ENCODE results near the gene NKG7. TPM values are rescaled to one million over a fixed set of nuclear protein-coding genes. Genes with fewer than 3 reads are reported as not detected.

The NKG7 gene
- total and polyA plus RNA-seq, 7 donors = 1.2 to 14.5 (median 3.1) TPM; not detected in 3

DNA sequence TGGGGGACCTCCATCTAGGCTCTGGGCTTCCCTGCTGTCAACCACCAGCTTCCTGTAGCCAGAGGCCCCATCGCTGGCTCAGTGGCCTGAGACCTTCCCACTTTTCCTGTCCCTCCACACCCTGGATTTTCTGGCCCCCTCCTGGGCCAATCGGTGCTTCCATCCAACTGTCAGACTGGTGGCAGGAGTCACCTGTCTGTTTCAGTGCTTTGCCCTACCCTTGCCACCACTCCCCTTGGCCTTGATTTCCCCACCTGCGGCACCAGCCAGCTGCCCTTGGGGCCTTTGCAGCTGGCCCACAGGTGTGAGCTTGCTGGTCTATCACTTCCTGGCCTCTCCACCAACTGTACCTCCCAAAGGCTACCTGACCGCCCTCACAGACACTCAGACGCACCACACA is 43.0 kb downstream of the NKG7 start:
- H3K4me1 ChIP-seq = peaks cover 0 to 14% (median 4%) of the 10 kb centered on the region in 4 donors
- DNase-seq = no peak
- peaks cover 0 to 4% (median 0%) of the 10 kb centered on the region in 4 donors for H3K9me3 ChIP-seq
- intact Hi-C loops (cut with DNase I) = no loop called here
- WGBS, 2 donors = 87 to 94% methylated on average over 5 of the region's 5 CpGs
- TF ChIP-seq POLR2AphosphoS5 (IDR thresholded peaks at IDR 0.05) = no peak
- TF ChIP-seq POLR2A (IDR thresholded peaks at IDR 0.05) = no peak
- TF ChIP-seq, protein P1, sequence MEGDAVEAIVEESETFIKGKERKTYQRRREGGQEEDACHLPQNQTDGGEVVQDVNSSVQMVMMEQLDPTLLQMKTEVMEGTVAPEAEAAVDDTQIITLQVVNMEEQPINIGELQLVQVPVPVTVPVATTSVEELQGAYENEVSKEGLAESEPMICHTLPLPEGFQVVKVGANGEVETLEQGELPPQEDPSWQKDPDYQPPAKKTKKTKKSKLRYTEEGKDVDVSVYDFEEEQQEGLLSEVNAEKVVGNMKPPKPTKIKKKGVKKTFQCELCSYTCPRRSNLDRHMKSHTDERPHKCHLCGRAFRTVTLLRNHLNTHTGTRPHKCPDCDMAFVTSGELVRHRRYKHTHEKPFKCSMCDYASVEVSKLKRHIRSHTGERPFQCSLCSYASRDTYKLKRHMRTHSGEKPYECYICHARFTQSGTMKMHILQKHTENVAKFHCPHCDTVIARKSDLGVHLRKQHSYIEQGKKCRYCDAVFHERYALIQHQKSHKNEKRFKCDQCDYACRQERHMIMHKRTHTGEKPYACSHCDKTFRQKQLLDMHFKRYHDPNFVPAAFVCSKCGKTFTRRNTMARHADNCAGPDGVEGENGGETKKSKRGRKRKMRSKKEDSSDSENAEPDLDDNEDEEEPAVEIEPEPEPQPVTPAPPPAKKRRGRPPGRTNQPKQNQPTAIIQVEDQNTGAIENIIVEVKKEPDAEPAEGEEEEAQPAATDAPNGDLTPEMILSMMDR (IDR thresholded peaks at IDR 0.05) = no peak
- no peak for TF ChIP-seq EP300 (IDR thresholded peaks at IDR 0.05)
- no peak overlapping the region for H3K4me3 ChIP-seq
- peaks cover 23 to 55% (median 46%) of the 10 kb centered on the region in 3 donors for H3K27me3 ChIP-seq
- no peak overlapping the region for H3K27ac ChIP-seq
- no peaks in the 10 kb centered on the region for H3K36me3 ChIP-seq

DNA sequence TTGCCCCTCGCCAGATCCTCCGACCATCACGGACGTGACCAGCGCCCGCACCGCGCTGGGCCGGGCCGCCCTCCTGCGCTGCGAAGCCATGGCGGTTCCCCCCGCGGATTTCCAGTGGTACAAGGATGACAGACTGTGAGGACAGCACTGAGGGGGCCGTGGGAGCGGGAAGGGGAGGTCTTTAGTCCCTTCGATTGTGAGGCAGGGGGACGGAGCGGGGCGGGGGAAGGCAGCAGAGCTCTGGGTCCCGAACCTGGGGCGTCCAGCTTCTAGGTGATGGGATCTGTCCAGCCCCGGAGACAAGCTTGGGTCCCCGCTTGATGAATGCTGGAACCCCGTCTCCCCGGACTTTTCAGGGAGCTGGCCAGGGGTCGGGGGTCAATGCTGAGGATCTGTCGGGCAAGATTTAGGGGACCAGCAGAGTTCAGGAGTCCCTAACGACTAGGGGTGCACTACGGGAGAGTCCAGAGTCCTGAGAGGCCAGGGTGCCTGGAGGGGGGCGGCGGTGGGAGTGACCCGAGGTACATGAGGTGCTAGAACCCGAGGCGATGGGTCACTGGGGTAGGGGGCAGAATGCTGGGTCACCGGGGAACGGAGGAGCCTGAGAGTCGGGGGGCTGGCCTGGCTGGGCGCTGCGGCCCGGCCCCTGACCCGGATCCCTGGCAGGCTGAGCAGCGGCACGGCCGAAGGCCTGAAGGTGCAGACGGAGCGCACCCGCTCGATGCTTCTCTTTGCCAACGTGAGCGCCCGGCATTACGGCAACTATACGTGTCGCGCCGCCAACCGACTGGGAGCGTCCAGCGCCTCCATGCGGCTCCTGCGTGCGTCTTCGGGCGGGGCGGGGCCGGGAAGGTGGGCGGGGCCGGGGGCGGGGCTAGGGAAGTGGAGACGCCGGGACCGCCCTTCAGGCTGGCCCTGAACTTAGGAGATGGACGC is 45.1 kb downstream of the NKG7 start:
- intact Hi-C loops (cut with DNase I) = no loop called here
- Histone ChIP-seq H3K4me3 (peak overlapping the region in 1 of 4 donors; percentile 11), H3K36me3 (no peaks in the 10 kb centered on the region), H3K4me1 (peaks cover 0 to 14% (median 4%) of the 10 kb centered on the region in 4 donors), H3K27ac (no peak overlapping the region), H3K9me3 (peaks cover 0 to 4% (median 0%) of the 10 kb centered on the region in 4 donors), H3K27me3 (peaks cover 23 to 62% (median 46%) of the 10 kb centered on the region in 3 donors)
- DNase-seq = no peak
- TF ChIP-seq EP300 (IDR thresholded peaks at IDR 0.05) (no peak), POLR2A (IDR thresholded peaks at IDR 0.05) (no peak), POLR2AphosphoS5 (IDR thresholded peaks at IDR 0.05) (no peak)
- TF ChIP-seq, protein P1 (IDR thresholded peaks at IDR 0.05) = no peak
- 4 to 10% methylated on average over 75 of the region's 75 CpGs for WGBS, 2 donors

DNA sequence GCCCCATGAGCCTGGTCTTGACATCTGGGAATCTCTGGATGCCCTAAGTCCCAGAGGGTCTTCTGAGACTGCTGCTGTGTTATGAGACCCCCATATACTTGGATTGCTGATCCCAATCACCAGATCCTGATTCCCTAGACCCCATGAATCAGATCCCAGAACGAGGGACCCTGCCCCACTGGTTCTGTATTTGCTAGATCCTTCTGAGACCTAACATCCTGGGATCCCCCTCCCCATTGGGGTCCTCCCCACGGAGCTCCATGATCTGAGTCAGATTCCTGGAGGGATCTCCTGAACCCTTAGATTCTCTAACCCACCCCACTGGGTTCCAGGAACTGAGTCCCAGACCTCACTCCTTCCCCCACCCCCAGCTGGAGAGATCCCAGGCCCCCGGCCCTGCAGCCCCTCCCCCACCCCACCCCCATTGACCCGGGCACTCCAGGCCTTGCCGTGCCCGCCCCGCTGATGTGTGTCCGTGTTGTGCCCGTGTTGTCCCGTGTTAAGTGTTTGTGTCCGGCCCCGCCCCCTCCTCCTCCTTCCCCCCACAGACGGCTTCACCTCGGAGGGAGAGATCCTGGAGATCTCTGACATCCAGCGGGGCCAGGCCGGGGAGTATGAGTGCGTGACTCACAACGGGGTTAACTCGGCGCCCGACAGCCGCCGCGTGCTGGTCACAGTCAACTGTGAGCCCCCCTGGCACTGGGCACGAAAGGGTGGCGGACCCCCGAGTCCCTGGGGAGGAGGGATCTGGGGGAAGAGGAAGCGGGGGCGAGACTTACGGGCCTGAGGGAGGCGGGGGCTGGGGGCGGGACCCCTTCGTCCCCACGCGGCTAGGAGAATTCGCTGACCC is 46.0 kb downstream of the NKG7 start:
- no peak overlapping the region for H3K4me3 ChIP-seq
- no peaks in the 10 kb centered on the region for H3K36me3 ChIP-seq
- intact Hi-C loops (cut with DNase I) = no loop called here
- TF ChIP-seq POLR2A (IDR thresholded peaks at IDR 0.05) (no peak), POLR2AphosphoS5 (IDR thresholded peaks at IDR 0.05) (no peak), EP300 (IDR thresholded peaks at IDR 0.05) (no peak)
- TF ChIP-seq, protein P1 (IDR thresholded peaks at IDR 0.05) = no peak
- H3K27me3 ChIP-seq = peaks cover 23 to 62% (median 46%) of the 10 kb centered on the region in 3 donors
- H3K27ac ChIP-seq = no peak overlapping the region
- peaks cover 0 to 4% (median 0%) of the 10 kb centered on the region in 4 donors for H3K9me3 ChIP-seq
- WGBS, 2 donors = 22 to 25% methylated on average over 36 of the region's 36 CpGs
- H3K4me1 ChIP-seq = peaks cover 0 to 14% (median 4%) of the 10 kb centered on the region in 4 donors
- no peak for DNase-seq

DNA sequence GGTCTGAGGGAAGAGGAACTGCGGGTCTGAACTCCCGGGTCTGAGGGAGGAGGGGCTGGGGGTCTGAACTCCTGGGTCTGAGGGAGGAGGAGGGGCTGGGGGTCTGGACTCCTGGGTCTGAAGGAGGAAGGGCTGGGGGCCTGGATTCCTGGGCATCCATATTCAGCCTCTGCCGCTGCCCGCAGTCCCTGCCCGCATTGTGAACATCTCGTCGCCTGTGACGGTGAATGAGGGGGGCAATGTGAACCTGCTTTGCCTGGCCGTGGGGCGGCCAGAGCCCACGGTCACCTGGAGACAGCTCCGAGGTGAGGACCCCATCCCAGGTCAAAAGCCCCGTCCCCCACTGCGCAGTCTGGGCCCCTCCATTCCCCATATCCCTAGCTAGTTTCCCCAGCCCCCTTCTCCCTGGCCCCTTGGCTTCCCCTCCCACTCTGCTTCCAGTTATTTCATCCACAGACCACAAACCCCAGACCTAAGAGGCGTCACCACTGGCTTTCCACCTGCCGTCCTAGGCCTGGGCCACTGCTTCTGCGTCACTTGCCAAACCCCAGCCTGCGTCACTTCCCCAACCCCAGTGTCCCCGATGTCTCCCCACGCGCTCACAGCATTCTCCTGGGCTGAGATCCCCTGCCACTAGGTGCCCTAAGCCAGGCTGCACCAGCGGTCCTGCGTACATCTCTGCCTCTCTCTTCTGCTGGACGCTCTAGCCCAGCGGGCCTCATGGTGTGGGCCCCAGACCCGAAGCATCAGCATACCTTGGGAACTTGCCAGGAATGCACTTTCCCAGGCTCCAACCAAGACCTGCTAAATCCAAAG is 47.1 kb downstream of the NKG7 start:
- 69 to 72% methylated on average over 26 of the region's 26 CpGs for WGBS, 2 donors
- Histone ChIP-seq H3K27me3 (peaks cover 23 to 69% (median 46%) of the 10 kb centered on the region in 3 donors), H3K4me1 (peaks cover 0 to 14% (median 4%) of the 10 kb centered on the region in 4 donors), H3K27ac (no peak overlapping the region), H3K4me3 (no peak overlapping the region), H3K36me3 (no peaks in the 10 kb centered on the region), H3K9me3 (no peaks in the 10 kb centered on the region)
- no peak for DNase-seq
- TF ChIP-seq POLR2A (IDR thresholded peaks at IDR 0.05) (no peak), EP300 (IDR thresholded peaks at IDR 0.05) (no peak), POLR2AphosphoS5 (IDR thresholded peaks at IDR 0.05) (no peak)
- TF ChIP-seq, protein P1 (IDR thresholded peaks at IDR 0.05) = no peak
- intact Hi-C loops (cut with DNase I) = no loop called here
